A673 (cell line): Measurements from ENCODE around the gene SFXN1. TPM values are rescaled to one million over a fixed set of nuclear protein-coding genes. Genes with fewer than 3 reads are reported as not detected.

Source experiments
- BruUV-seq: library from RNA; stranded (reverse); fragments of 400-500 nt; replicated peaks from 2 replicates; lab custom pipeline; 2021; lab: Mats Ljungman, UMichigan
- CTCF ChIA-PET: fragments of 300-600 bp; sonication (Branson Sonifier 250); formaldehyde crosslinking; loops from one replicate; lab custom pipeline; 2022; ENCODE audit warnings: antibody characterized with exemption; lab: Charles Lee
- POLR2A ChIA-PET: fragments of 300-600 bp; sonication (Branson Sonifier 250); formaldehyde crosslinking; loops from one replicate; lab custom pipeline; 2022; ENCODE audit warnings: antibody characterized with exemption; ENCODE audit not compliant: low non-redundant PET; lab: Charles Lee
- DNase-seq: peaks from one replicate; pipeline ENCODE4 v3.0.0-alpha.2; 2015; ENCODE audit warnings: low spot score
- H3K27ac ChIP-seq: fragments of 200-600 bp; sonication (generic); 2 replicates; pipeline ENCODE4 v1.5.1; 2016; ENCODE audit warnings: mixed run types, low read depth, mild to moderate bottlenecking, mixed read lengths, antibody characterized with exemption, low read length; ENCODE audit not compliant: poor library complexity, severe bottlenecking
- H3K27me3 ChIP-seq: fragments of 200-600 bp; sonication (generic); replicated peaks from 2 replicates; pipeline ENCODE4 v1.6.1; 2017; ENCODE audit warnings: mixed run types, low read depth, mild to moderate bottlenecking, mixed read lengths, antibody characterized with exemption, low read length; ENCODE audit not compliant: insufficient read depth, poor library complexity
- H3K36me3 ChIP-seq: fragments of 200-600 bp; sonication (generic); 2 replicates; pipeline ENCODE4 v1.6.1; 2016; ENCODE audit warnings: mixed run types, mild to moderate bottlenecking, mixed read lengths, antibody characterized with exemption, low read length; ENCODE audit not compliant: insufficient read depth, poor library complexity, severe bottlenecking
- H3K4me1 ChIP-seq: fragments of 200-600 bp; sonication (generic); 2 replicates; pipeline ENCODE4 v1.6.1; 2017; ENCODE audit warnings: mixed run types, mild to moderate bottlenecking, mixed read lengths, antibody characterized with exemption, low read length; ENCODE audit not compliant: insufficient read depth, poor library complexity, severe bottlenecking
- H3K4me3 ChIP-seq: fragments of 200-600 bp; sonication (generic); 2 replicates; pipeline ENCODE4 v1.5.1; 2016; ENCODE audit warnings: low read depth, mixed run types, mild to moderate bottlenecking, mixed read lengths, low read length; ENCODE audit not compliant: poor library complexity, severe bottlenecking
- H3K9me3 ChIP-seq: fragments of 200-600 bp; sonication (generic); 2 replicates; pipeline ENCODE4 v1.6.1; 2016; ENCODE audit warnings: mixed run types, low read depth, mild to moderate bottlenecking, mixed read lengths, antibody characterized with exemption, low read length; ENCODE audit not compliant: poor library complexity, severe bottlenecking
- CTCF ChIP-seq: fragments of 300-800, 200-600 bp; sonication (generic); conservative IDR thresholded peaks from 2 replicates; pipeline ENCODE4 v1.5.1; 2017; ENCODE audit warnings: low read depth, mild to moderate bottlenecking, antibody characterized with exemption, low read length, moderate library complexity, mixed read lengths
- EZH2 ChIP-seq: fragments of 200-600 bp; sonication (generic); IDR thresholded peaks from 2 replicates; pipeline ENCODE4 v1.6.1; 2017; ENCODE audit warnings: borderline replicate concordance, low read depth, mild to moderate bottlenecking, mixed read lengths, antibody characterized with exemption, low read length; ENCODE audit not compliant: poor library complexity, severe bottlenecking
- intact Hi-C: fragments of 100-400 bp; cut with micrococcal nuclease; formaldehyde crosslinking; loops from one replicate; pipeline ENCODE4 v1.10.0; 2022; ENCODE audit not compliant: unreplicated experiment
- total RNA-seq: library from RNA; stranded (reverse); gene quantifications from 2 replicates; pipeline ENCODE4 v1.2.3, GENCODE V29; 2021

SFXN1 gene
- total RNA-seq, 1 experiment from 2014 or later: 108 TPM

GRCh38 chr5:175456105-175456742 lies 22.1 kb upstream of the SFXN1 start:
- ChIA-PET POLR2A (no interaction called here), CTCF (no interaction called here)
- TF ChIP-seq CTCF: no peak
- TF ChIP-seq EZH2: no peak
- H3K27ac ChIP-seq: no peak overlapping the region
- peaks cover 40% of the 10 kb centered on the region for H3K27me3 ChIP-seq
- DNase-seq: no peak
- no peak overlapping the region for H3K4me3 ChIP-seq
- no peaks in the 10 kb centered on the region for H3K9me3 ChIP-seq
- H3K36me3 ChIP-seq: no peaks in the 10 kb centered on the region
- intact Hi-C loops: no loop called here
- no TSS peak for BruUV-seq
- H3K4me1 ChIP-seq: no peaks in the 10 kb centered on the region

GRCh38 chr5:175457466-175457865 lies 20.9 kb upstream of the SFXN1 start:
- intact Hi-C loops: no loop called here
- no peak for DNase-seq
- Histone ChIP-seq H3K4me1 (no peaks in the 10 kb centered on the region), H3K27ac (no peak overlapping the region), H3K9me3 (no peaks in the 10 kb centered on the region), H3K27me3 (peaks cover 28% of the 10 kb centered on the region), H3K4me3 (no peak overlapping the region), H3K36me3 (no peaks in the 10 kb centered on the region)
- TF ChIP-seq CTCF: no peak
- no peak for TF ChIP-seq EZH2
- ChIA-PET CTCF (no interaction called here), POLR2A (no interaction called here)
- BruUV-seq: no TSS peak

GRCh38 chr5:175460126-175460525 lies 18.2 kb upstream of the SFXN1 start:
- peak; percentile 21 for DNase-seq
- TF ChIP-seq CTCF (peak; percentile 48), EZH2 (no peak)
- H3K27me3 ChIP-seq: peaks cover 10% of the 10 kb centered on the region
- POLR2A ChIA-PET: no interaction called here
- intact Hi-C loops: no loop called here
- H3K4me1 ChIP-seq: no peaks in the 10 kb centered on the region
- no peaks in the 10 kb centered on the region for H3K9me3 ChIP-seq
- BruUV-seq: no TSS peak
- CTCF ChIA-PET: no interaction called here
- no peak overlapping the region for H3K27ac ChIP-seq
- H3K4me3 ChIP-seq: no peak overlapping the region
- no peaks in the 10 kb centered on the region for H3K36me3 ChIP-seq
